Natural killer cell (primary cell): ENCODE results near the gene ASGR1. TPM values are rescaled to one million over a fixed set of nuclear protein-coding genes. Genes with fewer than 3 reads are reported as not detected.
"Not testable (repeated sequence)": the region's sequence is repeated elsewhere in the genome, so short reads cannot be mapped to it uniquely, and the experiment has no call there.

Experiments used
- ATAC-seq, 3 donors: fragments of 150-1000 bp in 2 of 3; fragments of 200-7000 bp in 1 of 3; cut with Tn5 transposase; 1 replicate in 1 of 3; 2 replicates in 2 of 3; pipeline ENCODE4 v1.10.0; 2021; ENCODE audit warnings: mild to moderate bottlenecking in 2 of 3, moderate library complexity in 2 of 3
- DNase-seq, 2 donors: peaks; one replicate each; pipeline versions ENCODE4 v3.0.0 to v3.0.0-alpha.2; 2013 to 2021; ENCODE audit warnings: mixed read lengths in 1 of 2
- H3K27ac ChIP-seq: one replicate; pipeline ENCODE4 v1.5.1; 2013; ENCODE audit warnings: mild to moderate bottlenecking, low read length
- H3K27me3 ChIP-seq: one replicate; pipeline ENCODE4 v1.6.1; 2013; ENCODE audit warnings: low read length; ENCODE audit not compliant: control insufficient read depth, insufficient read depth
- H3K36me3 ChIP-seq: one replicate; pipeline ENCODE4 v1.6.1; 2013; ENCODE audit warnings: low read length; ENCODE audit not compliant: control insufficient read depth, insufficient read depth
- H3K4me1 ChIP-seq: one replicate; pipeline ENCODE4 v1.6.1; 2013; ENCODE audit warnings: low read length; ENCODE audit not compliant: control insufficient read depth, insufficient read depth
- H3K4me3 ChIP-seq: one replicate; pipeline ENCODE4 v1.5.1; 2013; ENCODE audit warnings: low read length
- H3K9me3 ChIP-seq: one replicate; pipeline ENCODE4 v1.6.1; 2013; ENCODE audit warnings: low read length; ENCODE audit not compliant: control insufficient read depth, insufficient read depth
- H3K27ac Mint-ChIP-seq, 2 donors: one replicate each; pipeline ENCODE4 v1.8.0; 2022; ENCODE audit warnings: mild to moderate bottlenecking in 2 of 2, mixed read lengths in 2 of 2, moderate library complexity in 1 of 2
- H3K27me3 Mint-ChIP-seq, 2 donors: one replicate each; pipeline ENCODE4 v1.8.0; 2022; ENCODE audit warnings: low read depth in 2 of 2, mixed read lengths in 2 of 2
- H3K36me3 Mint-ChIP-seq: one replicate; pipeline ENCODE4 v1.8.0; 2022; ENCODE audit warnings: mixed read lengths
- H3K4me1 Mint-ChIP-seq, 2 donors: one replicate each; pipeline ENCODE4 v1.8.0; 2022; ENCODE audit warnings: mixed read lengths in 2 of 2
- H3K4me3 Mint-ChIP-seq: one replicate; pipeline ENCODE4 v1.8.0; 2022; ENCODE audit warnings: mild to moderate bottlenecking, moderate library complexity, mixed read lengths
- H3K9me3 Mint-ChIP-seq, 2 donors: one replicate each; pipeline ENCODE4 v1.8.0; 2022; ENCODE audit warnings: mixed read lengths in 2 of 2
- CTCF ChIP-seq: fragments of 200-600 bp; IDR thresholded peaks from one replicate; pipeline ENCODE4 v1.8.0; 2022; ENCODE audit warnings: antibody characterized with exemption
- WGBS: methylation state at CpG from one replicate; pipeline ENCODE4 v1.1.7; 2013; ENCODE audit warnings: missing lambda C conversion rate; ENCODE audit not compliant: insufficient coverage; 5-methylcytosine and 5-hydroxymethylcytosine counted together
- intact Hi-C: fragments of 100-400 bp; cut with micrococcal nuclease; formaldehyde crosslinking; loops from one replicate; pipeline ENCODE4 v1.14.2; 2022
- total RNA-seq, 4 donors: library from RNA; stranded (reverse); fragments of 120-200 nt in 1 of 4; gene quantifications; one replicate each; pipeline versions ENCODE4 v1.2.3 to v1.2.4, GENCODE V29; 2013 to 2022

Gene ASGR1
- total RNA-seq, 3 donors from 2014 or later (not counting 1 experiment from before 2014, with no cell fraction given), result 0.35 to 1.4 TPM; not detected in 1

- Mint-ChIP-seq H3K4me3 (no peak overlapping the region), H3K27ac (no peak overlapping the region), H3K36me3 (no peaks in the 10 kb centered on the region), H3K9me3 (no peaks in the 10 kb centered on the region), H3K27me3 (peaks cover 0 to 13% of the 10 kb centered on the region in 2 donors), H3K4me1 (peaks cover 0 to 9% of the 10 kb centered on the region in 2 donors)
- H3K27me3 ChIP-seq, result peaks cover 18% of the 10 kb centered on the region
- H3K36me3 ChIP-seq, result no peaks in the 10 kb centered on the region
- H3K27ac ChIP-seq, result no peak overlapping the region
- H3K4me3 ChIP-seq, result no peak overlapping the region
- no peak for DNase-seq
- peaks cover 25% of the 10 kb centered on the region for H3K4me1 ChIP-seq
- no peak for ATAC-seq
- 90% methylated on average over 5 of the region's 5 CpGs for WGBS
- H3K9me3 ChIP-seq, result no peaks in the 10 kb centered on the region
- intact Hi-C loops, result no loop called here
- no peak for TF ChIP-seq CTCF
Measured at GRCh38 chr17:7175330-7175733, 3.8 kb downstream of the ASGR1 start.

GRCh38 chr17:7174603-7175326 is 4.4 kb downstream of the ASGR1 start:
- H3K36me3 Mint-ChIP-seq, result no peaks in the 10 kb centered on the region
- Histone ChIP-seq H3K36me3 (no peaks in the 10 kb centered on the region), H3K27me3 (peaks cover 18% of the 10 kb centered on the region), H3K27ac (no peak overlapping the region), H3K4me1 (peaks cover 25% of the 10 kb centered on the region), H3K9me3 (peaks cover 3% of the 10 kb centered on the region), H3K4me3 (no peak overlapping the region)
- no peak overlapping the region for H3K4me3 Mint-ChIP-seq
- intact Hi-C loops, result no loop called here
- no peak for TF ChIP-seq CTCF
- H3K27ac Mint-ChIP-seq, result no peak overlapping the region
- no peak for ATAC-seq
- H3K4me1 Mint-ChIP-seq, result peaks cover 0 to 9% of the 10 kb centered on the region in 2 donors
- 63% methylated on average over 7 of the region's 7 CpGs for WGBS
- H3K27me3 Mint-ChIP-seq, result peaks cover 0 to 13% of the 10 kb centered on the region in 2 donors
- DNase-seq, result no peak
- H3K9me3 Mint-ChIP-seq, result no peaks in the 10 kb centered on the region

- DNase-seq, result peak; percentile 31 to 69
- Mint-ChIP-seq H3K27me3 (peaks cover 0 to 11% of the 10 kb centered on the region in 2 donors), H3K4me3 (no peak overlapping the region), H3K27ac (no peak overlapping the region), H3K9me3 (peaks cover 0 to 6% of the 10 kb centered on the region in 2 donors), H3K4me1 (peaks cover 0 to 9% of the 10 kb centered on the region in 2 donors), H3K36me3 (no peaks in the 10 kb centered on the region)
- WGBS, result 48% methylated on average over 69 of the region's 69 CpGs
- Histone ChIP-seq H3K27ac (no peak overlapping the region), H3K4me1 (peaks cover 25% of the 10 kb centered on the region), H3K4me3 (peak overlapping the region; percentile 14), H3K36me3 (no peaks in the 10 kb centered on the region), H3K9me3 (peaks cover 3% of the 10 kb centered on the region), H3K27me3 (peaks cover 18% of the 10 kb centered on the region)
- ATAC-seq, result peak; percentile 65 to 79 (median 72)
- intact Hi-C loops, result no loop called here
- TF ChIP-seq CTCF, result no peak
Measured at GRCh38 chr17:7173687-7174602, 5.2 kb downstream of the ASGR1 start.

GRCh38 chr17:7172522-7173191 is 6.5 kb downstream of the ASGR1 start:
- H3K4me3 Mint-ChIP-seq, H3K4me1 Mint-ChIP-seq, H3K9me3 Mint-ChIP-seq, ATAC-seq, H3K36me3 Mint-ChIP-seq, H3K27me3 ChIP-seq, H3K9me3 ChIP-seq, DNase-seq, H3K36me3 ChIP-seq, H3K4me3 ChIP-seq, H3K27ac Mint-ChIP-seq, intact Hi-C loops, H3K27me3 Mint-ChIP-seq, H3K27ac ChIP-seq: not testable (repeated sequence)
- WGBS, result 90% methylated on average over 18 of the region's 18 CpGs
- H3K4me1 ChIP-seq, result peaks cover 19% of the 10 kb centered on the region

GRCh38 chr17:7169565-7169908 is 9.6 kb downstream of the ASGR1 start:
- H3K27ac Mint-ChIP-seq, H3K36me3 Mint-ChIP-seq, H3K4me1 Mint-ChIP-seq, H3K9me3 Mint-ChIP-seq, H3K36me3 ChIP-seq, H3K4me1 ChIP-seq, H3K27ac ChIP-seq, H3K9me3 ChIP-seq, H3K4me3 ChIP-seq, H3K4me3 Mint-ChIP-seq, ATAC-seq, H3K27me3 ChIP-seq, intact Hi-C loops, DNase-seq: not testable (repeated sequence)
- H3K27me3 Mint-ChIP-seq, result peaks cover 0 to 10% of the 10 kb centered on the region in 2 donors
- 95% methylated on average over 7 of the region's 7 CpGs for WGBS
